H1 (cell line): ENCODE measurements around the gene SEMG2. TPM values are rescaled to one million over a fixed set of nuclear protein-coding genes. Genes with fewer than 3 reads are reported as not detected.

Source experiments
- CTCF ChIA-PET: fragments of 300-600 bp; sonication (Branson Sonifier 250); formaldehyde crosslinking; loops from one replicate; lab custom pipeline; 2021; ENCODE audit not compliant: partially characterized antibody; lab: Charles Lee
- POLR2A ChIA-PET: fragments of 300-600 bp; sonication (Branson Sonifier 250); formaldehyde crosslinking; loops from one replicate; lab custom pipeline; 2021; ENCODE audit warnings: inconsistent platforms; ENCODE audit not compliant: partially characterized antibody; lab: Charles Lee
- DNase-seq, 2 experiments: peaks; one replicate each; pipeline versions ENCODE4 v3.0.0 to v3.0.0-alpha.2; 2010 to 2022; ENCODE audit warnings: low spot score in 2 of 2, low read depth in 1 of 2, mixed read lengths in 1 of 2
- FAIRE-seq: peaks from 2 replicates; lab custom pipeline; 2011; peaks lifted over from hg19 to GRCh38; lab: Jason Lieb, UNC
- H2AFZ ChIP-seq: 2 replicates; pipeline ENCODE4 v1.8.1; 2012; ENCODE audit warnings: low read length, inconsistent platforms
- H2AK5ac ChIP-seq: 2 replicates; pipeline ENCODE4 v1.6.1; 2013; ENCODE audit warnings: low read depth, low read length
- H2BK120ac ChIP-seq: replicated peaks from 2 replicates; pipeline ENCODE3; 2013; ENCODE audit warnings: low read depth, low read length, inconsistent platforms
- H2BK12ac ChIP-seq: 2 replicates; pipeline ENCODE4 v1.6.1; 2013; ENCODE audit warnings: low read depth, low read length
- H2BK15ac ChIP-seq: 2 replicates; pipeline ENCODE4 v1.6.1; 2013; ENCODE audit warnings: low read length
- H2BK20ac ChIP-seq: 2 replicates; pipeline ENCODE4 v1.6.1; 2013; ENCODE audit warnings: low read length
- H2BK5ac ChIP-seq: 2 replicates; pipeline ENCODE4 v1.6.1; 2013; ENCODE audit warnings: low read depth, low read length
- H3K14ac ChIP-seq: 2 replicates; pipeline ENCODE4 v1.6.1; 2013; ENCODE audit warnings: inconsistent platforms; ENCODE audit not compliant: insufficient read length
- H3K18ac ChIP-seq: 2 replicates; pipeline ENCODE4 v1.6.1; 2013; ENCODE audit warnings: low read length; ENCODE audit errors: extremely low read depth
- H3K23ac ChIP-seq: 2 replicates; pipeline ENCODE4 v1.6.1; 2013; ENCODE audit warnings: inconsistent platforms; ENCODE audit not compliant: insufficient read length
- H3K23me2 ChIP-seq: 2 replicates; pipeline ENCODE4 v1.6.1; 2013; ENCODE audit warnings: low read depth, low read length
- H3K27ac ChIP-seq: 2 replicates; pipeline ENCODE4 v1.6.1; 2011; ENCODE audit warnings: low read depth, low read length, inconsistent platforms
- H3K27me3 ChIP-seq, 4 experiments: replicated peaks in 1 of 4; 1 replicate in 1 of 4; 2 replicates in 3 of 4; pipeline versions ENCODE4 v1.6.1 to v1.8.1; 2011 to 2013; ENCODE audit warnings: low read length in 3 of 4, mild to moderate bottlenecking in 3 of 4, inconsistent platforms in 2 of 4, mixed read lengths in 2 of 4, moderate library complexity in 1 of 4; ENCODE audit not compliant: control insufficient read depth in 3 of 4, insufficient read depth in 3 of 4; ENCODE audit errors: extremely low read depth in 1 of 4
- H3K36me3 ChIP-seq, 4 experiments: 2 replicates each; pipeline versions ENCODE4 v1.6.1 to v1.8.1; 2011 to 2013; ENCODE audit warnings: mild to moderate bottlenecking in 4 of 4, low read length in 3 of 4, moderate library complexity in 2 of 4, control low read depth in 1 of 4, inconsistent platforms in 1 of 4; ENCODE audit not compliant: insufficient read depth in 4 of 4, control insufficient read depth in 2 of 4
- H3K4ac ChIP-seq: replicated peaks from 2 replicates; pipeline ENCODE3; 2013; ENCODE audit warnings: low read length, low read depth, mixed read lengths, inconsistent platforms; ENCODE audit not compliant: insufficient read length
- H3K4me1 ChIP-seq, 4 experiments: replicated peaks in 1 of 4; 1 replicate in 1 of 4; 2 replicates in 3 of 4; pipeline versions ENCODE4 v1.6.1 to v1.8.1; 2011 to 2013; ENCODE audit warnings: low read length in 3 of 4, inconsistent platforms in 2 of 4, mixed read lengths in 1 of 4; ENCODE audit not compliant: insufficient read depth in 4 of 4, control insufficient read depth in 3 of 4
- H3K4me2 ChIP-seq, 2 experiments: 2 replicates each; pipeline versions ENCODE4 v1.6.1 to v1.8.1; 2011 to 2013; ENCODE audit warnings: low read depth in 2 of 2, low read length in 2 of 2, control low read depth in 1 of 2, inconsistent platforms in 1 of 2, mild to moderate bottlenecking in 1 of 2; ENCODE audit not compliant: insufficient read depth in 1 of 2
- H3K4me3 ChIP-seq, 4 experiments: fragments of 200-600, 300-600 bp in 1 of 4; sonication (generic), shearing (Covaris generic), sonication (Bioruptor Twin) in 1 of 4; 2 replicates each; pipeline versions ENCODE4 v1.5.1 to v1.8.1; 2011 to 2016; ENCODE audit warnings: low read length in 4 of 4, low read depth in 3 of 4, control low read depth in 2 of 4, inconsistent platforms in 2 of 4, mild to moderate bottlenecking in 2 of 4, mixed read lengths in 1 of 4, moderate library complexity in 1 of 4; ENCODE audit not compliant: insufficient read depth in 2 of 4; ENCODE audit errors: extremely low read depth in 1 of 4
- H3K56ac ChIP-seq: replicated peaks from 2 replicates; pipeline ENCODE3; 2013; ENCODE audit warnings: low read depth, mild to moderate bottlenecking, mixed read lengths, low read length, inconsistent platforms; ENCODE audit not compliant: insufficient read length
- H3K79me1 ChIP-seq: 2 replicates; pipeline ENCODE4 v1.6.1; 2013; ENCODE audit warnings: low read depth, low read length, control low read depth
- H3K79me2 ChIP-seq, 2 experiments: 2 replicates each; pipeline versions ENCODE4 v1.6.1 to v1.8.1; 2012 to 2013; ENCODE audit warnings: low read length in 2 of 2, mild to moderate bottlenecking in 2 of 2, inconsistent platforms in 1 of 2; ENCODE audit not compliant: insufficient read depth in 2 of 2, control insufficient read depth in 1 of 2
- H3K9ac ChIP-seq, 4 experiments: replicated peaks in 1 of 4; 1 replicate in 1 of 4; 2 replicates in 3 of 4; pipeline versions ENCODE4 v1.6.1 to v1.8.1; 2011 to 2013; ENCODE audit warnings: low read depth in 3 of 4, low read length in 3 of 4, control low read depth in 2 of 4, mild to moderate bottlenecking in 2 of 4, moderate library complexity in 2 of 4, inconsistent platforms in 1 of 4; ENCODE audit errors: extremely low read depth in 1 of 4
- H3K9me3 ChIP-seq, 2 experiments: 2 replicates each; pipeline versions ENCODE4 v1.6.1 to v1.8.1; 2012 to 2013; ENCODE audit warnings: mild to moderate bottlenecking in 2 of 2, moderate library complexity in 2 of 2, control low read depth in 1 of 2, inconsistent platforms in 1 of 2, low read depth in 1 of 2, low read length in 1 of 2, mixed read lengths in 1 of 2; ENCODE audit not compliant: insufficient read depth in 2 of 2
- H4K20me1 ChIP-seq, 2 experiments: replicated peaks in 1 of 2; 2 replicates each; pipeline versions ENCODE3 to v1.8.1; 2011 to 2013; ENCODE audit warnings: inconsistent platforms in 2 of 2, low read length in 2 of 2, mild to moderate bottlenecking in 1 of 2; ENCODE audit not compliant: insufficient read depth in 2 of 2, control insufficient read depth in 1 of 2
- H4K5ac ChIP-seq: 2 replicates; pipeline ENCODE4 v1.6.1; 2013; ENCODE audit warnings: low read length, low read depth, mixed read lengths, inconsistent platforms; ENCODE audit not compliant: insufficient read length
- H4K8ac ChIP-seq: 2 replicates; pipeline ENCODE4 v1.8.0; 2013; ENCODE audit warnings: mild to moderate bottlenecking, moderate library complexity, low read length, inconsistent platforms; ENCODE audit not compliant: insufficient read depth; ENCODE audit errors: extremely low read depth
- H4K91ac ChIP-seq: replicated peaks from 2 replicates; pipeline ENCODE3; 2013; ENCODE audit warnings: low read length, mixed read lengths, inconsistent platforms; ENCODE audit not compliant: insufficient read length
- CHD2 ChIP-seq: IDR thresholded peaks from 2 replicates; pipeline ENCODE4 v1.6.1; 2012; ENCODE audit warnings: low read length, improper control_type of control experiment
- GABPA ChIP-seq: IDR thresholded peaks from 2 replicates; pipeline ENCODE4 v1.6.1; 2011; ENCODE audit warnings: mild to moderate bottlenecking, low read length, moderate library complexity, borderline replicate concordance; ENCODE audit not compliant: insufficient read depth
- RBBP5 ChIP-seq: IDR thresholded peaks from 2 replicates; pipeline ENCODE4 v1.7.1; 2012; ENCODE audit warnings: low read depth, mild to moderate bottlenecking, inconsistent platforms, low read length, moderate library complexity, borderline replicate concordance
- ZNF274 ChIP-seq: IDR thresholded peaks from 2 replicates; pipeline ENCODE4 v1.7.0; 2012; ENCODE audit warnings: low read length, borderline replicate concordance; ENCODE audit errors: extremely low read depth
- WGBS, 2 experiments: shearing (Covaris generic) in 1 of 2; methylation state at CpG; one replicate each; pipeline versions ENCODE4 v1.1.6 to v1.1.7; 2013 to 2015; ENCODE audit warnings: low lambda C conversion rate in 2 of 2, mixed read lengths in 2 of 2, inconsistent platforms in 1 of 2, low coverage in 1 of 2, missing lambda C conversion rate in 1 of 2; ENCODE audit not compliant: insufficient replicate concordance in 2 of 2, insufficient coverage in 1 of 2, insufficient read length in 1 of 2; ENCODE audit errors: extremely low coverage in 1 of 2, missing lambda C conversion rate in 1 of 2; 5-methylcytosine and 5-hydroxymethylcytosine counted together
- polyA plus RNA-seq, 7 experiments: library from polyadenylated mRNA; depleted of rRNA in 3 of 7; stranded (reverse) in 5 of 7; unstranded in 2 of 7; fragments of >200 nt in 5 of 7; fragments of 200-250 nt in 2 of 7; gene quantifications; 1 replicate in 5 of 7; 2 replicates in 1 of 7; 4 replicates in 1 of 7; pipeline versions ENCODE4 v1.2.1 to v1.2.3, GENCODE V29; 2011 to 2013; ENCODE audit warnings: missing spikeins in 2 of 7, mixed read lengths in 2 of 7
- total RNA-seq: library from RNA; stranded (reverse); fragmentation: NEBNext Ultra II Directional; extraction: Animal tissue kit (Norgen Biotek cat#: 25700); gene quantifications from 2 replicates; pipeline ENCODE4 v1.2.1, GENCODE V29; 2021

Gene SEMG2
- total and polyA plus RNA-seq, 2 of the 8 experiments (the other 6 are each of a cell fraction or from before 2014, with no cell fraction given) = not detected

DNA sequence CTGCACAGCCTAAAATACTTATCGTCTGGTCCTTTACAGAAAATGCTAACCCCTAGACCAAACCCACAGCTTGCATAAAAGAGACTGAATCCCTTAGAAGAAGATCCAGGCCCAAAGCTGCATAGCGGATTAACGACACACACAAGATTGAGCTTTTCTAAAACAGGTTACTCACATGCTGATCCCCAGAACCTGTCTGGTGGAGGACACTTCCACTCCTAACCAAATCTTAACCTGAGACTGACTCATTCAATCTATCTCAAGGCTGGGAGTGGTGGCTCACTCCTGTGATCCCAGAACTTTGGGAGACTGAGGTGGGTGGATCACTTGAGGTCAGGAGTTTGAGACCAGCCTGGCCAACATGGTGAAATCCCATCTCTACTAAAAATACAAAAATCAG, 36.0 kb downstream of the SEMG2 start:
- Histone ChIP-seq H3K9me3 (no peaks in the 10 kb centered on the region), H2BK20ac (no peak overlapping the region), H3K27me3 (no peaks in the 10 kb centered on the region; a peak in 1 of 7 replicates), H2AFZ (no peak overlapping the region), H4K5ac (no peak overlapping the region), H2AK5ac (no peak overlapping the region), H4K8ac (no peak overlapping the region), H4K91ac (no peak overlapping the region), H3K4me2 (no peak overlapping the region), H2BK12ac (no peak overlapping the region), H2BK15ac (no peak overlapping the region), H3K9ac (no peak overlapping the region), H3K18ac (no peak overlapping the region), H2BK5ac (no peak overlapping the region), H2BK120ac (no peak overlapping the region), H3K4me3 (no peak overlapping the region), H3K79me1 (no peaks in the 10 kb centered on the region), H3K79me2 (no peaks in the 10 kb centered on the region), H3K4ac (no peak overlapping the region), H3K23me2 (no peaks in the 10 kb centered on the region), H3K27ac (no peak overlapping the region), H3K36me3 (no peaks in the 10 kb centered on the region), H3K4me1 (peaks cover 0 to 6% (median 3%) of the 10 kb centered on the region in 4 experiments; a peak in 5 of 7 replicates), H4K20me1 (no peaks in the 10 kb centered on the region), H3K56ac (no peak overlapping the region), H3K23ac (no peak overlapping the region), H3K14ac (no peak overlapping the region)
- DNase-seq = no peak
- WGBS, 2 experiments = 72% methylated on average over 3 of the region's 3 CpGs; no CpG with 5 or more reads in 1 of the 2 experiments
- FAIRE-seq = no peak
- ChIA-PET POLR2A (no interaction called here), CTCF (interaction anchor here (1.1 to 2.9 kb wide), 3 partner anchors 22 to 37 kb away, joined by 3 to 14 read pairs (median 5); no protein-coding TSS in a partner anchor)
- TF ChIP-seq GABPA (no peak), ZNF274 (no peak), RBBP5 (no peak), CHD2 (no peak)
